Measurements from ENCODE around the gene OR10H4.
"Not testable (repeated sequence)": the region's sequence is repeated elsewhere in the genome, so short reads cannot be mapped to it uniquely, and the experiment has no call there.

- not testable (repeated sequence) for TF ChIP-seq CTCF (conservative IDR thresholded peaks at IDR 0.05; ENCODE audit: low read depth, low read length); EZH2 (IDR thresholded peaks at IDR 0.05; ENCODE audit: low read length, unreplicated experiment)
These were observed 48.8 kb upstream of the OR10H4 start for GRCh38 chr19:15900032-15900431.

All from PC-3 (cell line).